Fibroblast of lung (primary cell): ENCODE results near the gene ZBTB12. TPM values are rescaled to one million over a fixed set of nuclear protein-coding genes. Genes with fewer than 3 reads are reported as not detected.

Source experiments
- DNase-seq, 2 donors: peaks; one replicate each; pipeline versions ENCODE4 v3.0.0 to v3.0.0-alpha.2; 2010; ENCODE audit warnings: low read depth in 2 of 2
- H2AFZ ChIP-seq: 2 replicates; pipeline ENCODE4 v1.5.1; 2012; ENCODE audit warnings: low read length, control low read depth, inconsistent platforms
- H3K27ac ChIP-seq: 2 replicates; pipeline ENCODE4 v1.5.1; 2011; ENCODE audit warnings: low read length, control low read depth; ENCODE audit not compliant: insufficient read depth
- H3K27me3 ChIP-seq: 2 replicates; pipeline ENCODE4 v1.5.1; 2011; ENCODE audit warnings: mild to moderate bottlenecking, low read length; ENCODE audit not compliant: control insufficient read depth, insufficient read depth
- H3K36me3 ChIP-seq: 2 replicates; pipeline ENCODE4 v1.5.1; 2011; ENCODE audit warnings: low read length; ENCODE audit not compliant: control insufficient read depth, insufficient read depth
- H3K4me1 ChIP-seq: 2 replicates; pipeline ENCODE4 v1.5.1; 2011; ENCODE audit warnings: low read length; ENCODE audit not compliant: control insufficient read depth, insufficient read depth; ENCODE audit errors: extremely low read depth
- H3K4me2 ChIP-seq: 2 replicates; pipeline ENCODE4 v1.5.1; 2011; ENCODE audit warnings: low read length, control low read depth; ENCODE audit not compliant: insufficient read depth; ENCODE audit errors: extremely low read depth
- H3K4me3 ChIP-seq, 4 experiments: fragments of 200-600 bp in 1 of 4; sonication (generic) in 1 of 4; replicated peaks in 1 of 4; 2 replicates each; pipeline ENCODE4 v1.5.1; 2011 to 2016; ENCODE audit warnings: low read length in 4 of 4, low read depth in 3 of 4, mild to moderate bottlenecking in 3 of 4, control low read depth in 2 of 4, inconsistent platforms in 1 of 4, mixed read lengths in 1 of 4; ENCODE audit not compliant: insufficient read depth in 1 of 4; ENCODE audit errors: control extremely low read depth in 1 of 4
- H3K79me2 ChIP-seq: 2 replicates; pipeline ENCODE4 v1.5.1; 2012; ENCODE audit warnings: mild to moderate bottlenecking, low read length, inconsistent platforms; ENCODE audit not compliant: control insufficient read depth, insufficient read depth
- H3K9ac ChIP-seq: 2 replicates; pipeline ENCODE4 v1.5.1; 2011; ENCODE audit warnings: mild to moderate bottlenecking, low read length, control low read depth; ENCODE audit not compliant: insufficient read depth
- H3K9me3 ChIP-seq: 2 replicates; pipeline ENCODE4 v1.5.1; 2012; ENCODE audit warnings: low read depth, low read length; ENCODE audit not compliant: control insufficient read depth, insufficient read depth
- H4K20me1 ChIP-seq: 2 replicates; pipeline ENCODE4 v1.5.1; 2011; ENCODE audit warnings: low read length; ENCODE audit not compliant: control insufficient read depth, insufficient read depth; ENCODE audit errors: extremely low read depth
- CTCF ChIP-seq, 2 donors: IDR thresholded peaks in 1 of 2; conservative IDR thresholded peaks in 1 of 2; 1 replicate in 1 of 2; 2 replicates in 1 of 2; pipeline ENCODE4 v1.5.1; 2011 to 2012; ENCODE audit warnings: low read length in 2 of 2, control low read depth in 1 of 2, inconsistent platforms in 1 of 2, low read depth in 1 of 2, mild to moderate bottlenecking in 1 of 2
- EZH2 ChIP-seq: IDR thresholded peaks from 2 replicates; pipeline ENCODE4 v1.5.1; 2012; ENCODE audit warnings: low read length, control low read depth, mild to moderate bottlenecking; ENCODE audit errors: missing control alignments
- polyA plus RNA-seq, 2 donors: library from polyadenylated mRNA; depleted of rRNA in 1 of 2; stranded (reverse) in 1 of 2; unstranded in 1 of 2; fragments of >200 nt; gene quantifications; 2 replicates each; pipeline ENCODE4 v1.2.1, GENCODE V29; 2011 to 2012; ENCODE audit warnings: missing spikeins in 1 of 2
- total RNA-seq: library from RNA; depleted of rRNA; stranded (reverse); fragments of >200 nt; gene quantifications from 2 replicates; pipeline ENCODE4 v1.2.1, GENCODE V29; 2014

The ZBTB12 gene
- total and polyA plus RNA-seq, 2 donors (not counting 1 experiment from before 2014, with no cell fraction given) = 1.2 to 13.2 TPM

- Histone ChIP-seq H3K36me3 (peaks cover 28% of the 10 kb centered on the region), H2AFZ (no peak overlapping the region), H3K4me1 (peaks cover 7% of the 10 kb centered on the region), H4K20me1 (peaks cover 1% of the 10 kb centered on the region), H3K9ac (no peak overlapping the region), H3K79me2 (no peaks in the 10 kb centered on the region), H3K9me3 (no peaks in the 10 kb centered on the region), H3K4me2 (no peak overlapping the region), H3K27me3 (no peaks in the 10 kb centered on the region), H3K4me3 (no peak overlapping the region), H3K27ac (no peak overlapping the region)
- DNase-seq = no peak
- TF ChIP-seq CTCF (conservative IDR thresholded peaks at IDR 0.05 in 1 of 2, IDR thresholded peaks at IDR 0.05 in 1 of 2; ENCODE audit: low read depth in 1 of 2, low read length in 2 of 2) = no peak
- TF ChIP-seq EZH2 = no peak
Observed at GRCh38 chr6:31880616-31881015, 21.3 kb downstream of the ZBTB12 start.

- Histone ChIP-seq H3K9me3 (no peaks in the 10 kb centered on the region), H3K27me3 (no peaks in the 10 kb centered on the region), H3K9ac (no peak overlapping the region), H3K27ac (no peak overlapping the region), H3K79me2 (no peaks in the 10 kb centered on the region), H4K20me1 (peaks cover 1% of the 10 kb centered on the region), H3K4me2 (no peak overlapping the region), H3K4me1 (peaks cover 7% of the 10 kb centered on the region), H3K36me3 (peaks cover 28% of the 10 kb centered on the region), H3K4me3 (no peak overlapping the region), H2AFZ (no peak overlapping the region)
- no peak for DNase-seq
- TF ChIP-seq EZH2 (no peak), CTCF (conservative IDR thresholded peaks at IDR 0.05 in 1 of 2, IDR thresholded peaks at IDR 0.05 in 1 of 2; ENCODE audit: low read depth in 1 of 2, low read length in 2 of 2) (no peak)
Observed at GRCh38 chr6:31879901-31880300, 22.0 kb downstream of the ZBTB12 start.

GRCh38 chr6:31879143-31879542, 22.7 kb downstream of the ZBTB12 start:
- H3K27ac ChIP-seq = no peak overlapping the region
- H3K9ac ChIP-seq = no peak overlapping the region
- no peaks in the 10 kb centered on the region for H3K79me2 ChIP-seq
- peaks cover 7% of the 10 kb centered on the region for H3K4me1 ChIP-seq
- no peaks in the 10 kb centered on the region for H3K27me3 ChIP-seq
- TF ChIP-seq CTCF (conservative IDR thresholded peaks at IDR 0.05 in 1 of 2, IDR thresholded peaks at IDR 0.05 in 1 of 2; ENCODE audit: low read depth in 1 of 2, low read length in 2 of 2) = no peak
- no peak for TF ChIP-seq EZH2
- no peak overlapping the region for H3K4me2 ChIP-seq
- H2AFZ ChIP-seq = no peak overlapping the region
- H3K9me3 ChIP-seq = no peaks in the 10 kb centered on the region
- DNase-seq = no peak
- H4K20me1 ChIP-seq = peaks cover 1% of the 10 kb centered on the region
- no peak overlapping the region for H3K4me3 ChIP-seq
- peaks cover 25% of the 10 kb centered on the region for H3K36me3 ChIP-seq
